Upper lobe of left lung (tissue), 6 donors: ENCODE data around the gene PSME4. TPM values are rescaled to one million over a fixed set of nuclear protein-coding genes. Genes with fewer than 3 reads are reported as not detected.

Source experiments
- ATAC-seq, 2 donors: fragments of 200-7000 bp; cut with Tn5 transposase; one replicate each; pipeline ENCODE4 v1.9.1; 2022; ENCODE audit warnings: mild to moderate bottlenecking in 2 of 2, moderate library complexity in 2 of 2; ENCODE audit not compliant: low FRiP score in 2 of 2
- DNase-seq, 2 donors: peaks; one replicate each; pipeline ENCODE4 v3.0.0-alpha.2; 2019 to 2020
- H3K27ac ChIP-seq, 4 donors: fragments of 200-600 bp; sonication (generic); one replicate each; pipeline ENCODE4 v1.5.1; 2016 to 2019
- H3K27me3 ChIP-seq, 4 donors: fragments of 200-600 bp; sonication (generic); one replicate each; pipeline ENCODE4 v1.5.1; 2017 to 2019
- H3K36me3 ChIP-seq, 4 donors: fragments of 200-600 bp; sonication (generic); one replicate each; pipeline ENCODE4 v1.5.1; 2016 to 2019
- H3K4me1 ChIP-seq, 4 donors: fragments of 200-600 bp; sonication (generic); one replicate each; pipeline ENCODE4 v1.5.1; 2018 to 2019
- H3K4me3 ChIP-seq, 4 donors: fragments of 200-600 bp; sonication (generic); one replicate each; pipeline ENCODE4 v1.5.1; 2017 to 2019; ENCODE audit warnings: mild to moderate bottlenecking in 2 of 4, moderate library complexity in 1 of 4
- H3K9me3 ChIP-seq, 4 donors: fragments of 200-600 bp; sonication (generic); one replicate each; pipeline ENCODE4 v1.5.1; 2018 to 2019
- CTCF ChIP-seq, 6 experiments: fragments of 450-650 bp in 4 of 6; fragments of 200-600 bp in 2 of 6; sonication (generic) in 2 of 6; IDR thresholded peaks; one replicate each; pipeline ENCODE4 v1.5.1; 2016 to 2019; ENCODE audit warnings: antibody characterized with exemption in 6 of 6
- EP300 ChIP-seq, 4 donors: sonication (generic); formaldehyde crosslinking; IDR thresholded peaks; one replicate each; pipeline ENCODE4 v1.5.1; 2017; ENCODE audit warnings: antibody characterized with exemption in 4 of 4, control low read depth in 2 of 4
- POLR2A ChIP-seq, 4 donors: fragments of 450-650 bp; IDR thresholded peaks; one replicate each; pipeline ENCODE4 v1.5.1; 2016 to 2017; ENCODE audit warnings: antibody characterized with exemption in 4 of 4, mild to moderate bottlenecking in 2 of 4
- POLR2AphosphoS5 ChIP-seq, 2 donors: sonication (generic); formaldehyde crosslinking; IDR thresholded peaks; one replicate each; pipeline ENCODE4 v1.5.1; 2017; ENCODE audit warnings: antibody characterized with exemption in 2 of 2
- WGBS, 2 donors: methylation state at CpG; one replicate each; pipeline ENCODE4 v1.1.5; 2017 to 2018; 5-methylcytosine and 5-hydroxymethylcytosine counted together
- total RNA-seq, 6 donors: library from RNA; depleted of rRNA in 4 of 6; stranded (reverse); fragments of >200 nt in 4 of 6; gene quantifications; one replicate each; pipeline versions ENCODE4 v1.1.0 to v1.2.1, GENCODE V29; 2016 to 2021
- donor health status: DM: no; HTN: no; CAD: no; lungs with moderate emphysema.
- donor health status: DM: no; HTN: yes; CAD: no; lungs with severe emphysema.

PSME4 gene
- total RNA-seq, 6 donors from 2014 or later, result 39.3 to 80.7 (median 65.1) TPM

DNA sequence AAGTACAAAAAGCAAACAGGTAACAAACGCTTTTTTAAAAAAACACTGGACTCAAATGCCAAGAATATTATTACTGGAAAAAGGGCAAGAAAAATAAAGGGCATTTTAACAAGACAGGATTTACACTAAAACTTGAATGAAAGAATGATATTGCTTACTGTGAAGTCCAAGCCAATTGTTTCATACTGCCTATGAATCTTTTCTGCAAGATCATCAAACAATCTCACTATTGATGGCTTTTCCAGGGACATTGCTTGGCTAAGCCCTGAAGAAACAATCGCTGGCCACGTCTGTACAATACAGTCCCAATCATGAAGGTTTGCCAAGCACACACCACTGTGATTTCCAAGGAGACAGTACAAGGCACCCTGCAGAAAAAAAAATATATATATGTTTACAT lies 69.6 kb downstream of the PSME4 start:
- WGBS, 2 donors, result 90 to 93% methylated on average over 3 of the region's 3 CpGs

GRCh38 chr2:53896864-53897263 lies 73.9 kb downstream of the PSME4 start:
- peaks cover 51 to 99% (median 66%) of the 10 kb centered on the region in 4 donors for H3K36me3 ChIP-seq

More for the DNA sequence above, 69.6 kb downstream of the PSME4 start:
- ATAC-seq (no peak), DNase-seq (no peak)
- Histone ChIP-seq H3K4me1 (no peaks in the 10 kb centered on the region), H3K36me3 (peaks cover 36 to 99% (median 68%) of the 10 kb centered on the region in 4 donors), H3K4me3 (no peak overlapping the region), H3K9me3 (no peaks in the 10 kb centered on the region), H3K27ac (no peak overlapping the region), H3K27me3 (no peaks in the 10 kb centered on the region)
- TF ChIP-seq POLR2AphosphoS5 (IDR thresholded peaks at IDR 0.05), result no peak

DNA sequence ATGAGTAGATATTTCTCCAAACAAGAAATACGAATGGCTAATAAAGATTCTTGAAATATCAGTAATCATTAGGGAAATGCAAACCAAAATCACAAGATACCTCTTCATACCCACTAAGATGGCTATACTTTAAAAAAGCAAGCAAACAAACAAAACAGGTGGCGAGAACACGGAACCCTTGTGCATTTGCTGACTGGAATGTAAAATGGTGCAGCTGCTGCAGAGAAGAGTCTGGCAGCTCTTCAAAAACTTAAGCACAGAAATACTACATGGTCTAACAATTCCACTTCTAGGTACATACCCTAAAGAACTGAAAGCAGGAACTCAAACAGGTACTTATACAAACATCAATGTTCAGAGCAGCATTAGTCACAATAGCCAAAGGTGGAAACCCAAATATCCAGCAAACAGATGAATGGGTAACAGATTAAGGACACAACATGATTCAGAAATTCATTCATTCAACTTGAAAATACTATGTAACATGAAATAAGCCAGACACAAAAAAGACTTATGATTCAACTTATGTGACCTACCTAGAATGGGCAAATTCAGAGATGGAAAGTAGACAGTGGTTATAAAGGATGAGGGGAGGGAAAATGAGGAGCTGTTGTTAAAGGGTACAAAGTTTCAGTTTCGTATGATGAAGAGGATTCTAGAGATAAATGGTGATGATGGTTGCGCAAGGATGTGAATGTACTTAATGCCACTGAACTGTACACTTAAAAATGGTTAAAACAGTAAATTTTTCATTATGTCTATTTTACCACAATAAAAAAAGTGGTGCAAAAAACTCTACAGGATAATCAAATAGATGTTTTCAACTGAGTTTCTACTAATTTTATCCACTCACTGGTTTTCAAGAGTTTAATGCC lies 84.2 kb downstream of the PSME4 start:
- no peak for TF ChIP-seq POLR2A (IDR thresholded peaks at IDR 0.05)
- no peak for TF ChIP-seq CTCF (IDR thresholded peaks at IDR 0.05)
- H3K27me3 ChIP-seq, result no peaks in the 10 kb centered on the region
- DNase-seq, result no peak
- no peak overlapping the region for H3K4me3 ChIP-seq
- no peak overlapping the region for H3K27ac ChIP-seq
- peaks cover 30 to 98% (median 66%) of the 10 kb centered on the region in 4 donors for H3K36me3 ChIP-seq
- H3K4me1 ChIP-seq, result no peaks in the 10 kb centered on the region
- H3K9me3 ChIP-seq, result no peaks in the 10 kb centered on the region
- no peak for ATAC-seq
- 82 to 87% methylated on average over 5 of the region's 5 CpGs for WGBS, 2 donors

More at GRCh38 chr2:53896864-53897263, 73.9 kb downstream of the PSME4 start:
- Histone ChIP-seq H3K4me3 (no peak overlapping the region), H3K27ac (no peak overlapping the region), H3K4me1 (no peaks in the 10 kb centered on the region), H3K27me3 (no peaks in the 10 kb centered on the region), H3K9me3 (no peaks in the 10 kb centered on the region)
- ATAC-seq, result no peak
- DNase-seq, result no peak
- WGBS, 2 donors, result 81 to 89% methylated on average over 3 of the region's 3 CpGs
- TF ChIP-seq POLR2AphosphoS5 (IDR thresholded peaks at IDR 0.05), result no peak

DNA sequence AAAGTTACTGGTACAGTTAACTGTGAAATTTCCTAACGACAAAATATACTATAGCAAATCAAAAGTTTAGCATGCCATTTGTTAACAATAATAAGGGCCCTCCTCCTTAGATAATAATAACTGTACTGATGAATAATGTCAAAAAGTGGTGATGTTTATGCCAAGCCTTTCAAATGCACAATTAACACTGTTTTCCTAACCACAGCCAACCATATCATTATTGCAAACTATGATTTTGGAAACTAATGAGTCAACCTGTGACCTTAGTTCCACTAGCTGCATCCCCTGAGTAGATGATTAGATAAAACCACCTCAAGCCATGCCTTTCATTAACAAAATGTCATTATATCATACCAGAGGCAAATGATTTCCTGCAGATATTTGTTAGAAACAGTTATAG lies 85.9 kb downstream of the PSME4 start:
- Histone ChIP-seq H3K36me3 (peaks cover 28 to 95% (median 52%) of the 10 kb centered on the region in 4 donors), H3K4me1 (no peaks in the 10 kb centered on the region), H3K4me3 (no peak overlapping the region), H3K27me3 (no peaks in the 10 kb centered on the region), H3K9me3 (no peaks in the 10 kb centered on the region), H3K27ac (no peak overlapping the region)
- ATAC-seq (no peak), DNase-seq (no peak)
- TF ChIP-seq EP300 (IDR thresholded peaks at IDR 0.05), result no peak
- no peak for TF ChIP-seq POLR2A (IDR thresholded peaks at IDR 0.05)
- no peak for TF ChIP-seq POLR2AphosphoS5 (IDR thresholded peaks at IDR 0.05)
- TF ChIP-seq CTCF (IDR thresholded peaks at IDR 0.05), result no peak
- WGBS, 2 donors, result 93 to 96% methylated on average over 1 of the region's 1 CpG

GRCh38 chr2:53881986-53882385 lies 88.8 kb downstream of the PSME4 start:
- Histone ChIP-seq H3K36me3 (peaks cover 21 to 80% (median 36%) of the 10 kb centered on the region in 4 donors), H3K27me3 (no peaks in the 10 kb centered on the region)
- DNase-seq, result no peak

More at GRCh38 chr2:53881986-53882385, 88.8 kb downstream of the PSME4 start:
- H3K4me3 ChIP-seq, result no peak overlapping the region
- H3K27ac ChIP-seq, result no peak overlapping the region
- no peak for TF ChIP-seq POLR2A (IDR thresholded peaks at IDR 0.05)
- TF ChIP-seq CTCF (IDR thresholded peaks at IDR 0.05), result no peak
- no peak for TF ChIP-seq EP300 (IDR thresholded peaks at IDR 0.05)
- TF ChIP-seq POLR2AphosphoS5 (IDR thresholded peaks at IDR 0.05), result no peak
- no peaks in the 10 kb centered on the region for H3K4me1 ChIP-seq
- ATAC-seq, result no peak
- no peaks in the 10 kb centered on the region for H3K9me3 ChIP-seq
